ENCODE measurements around the gene TPST1. TPM values are rescaled to one million over a fixed set of nuclear protein-coding genes. Genes with fewer than 3 reads are reported as not detected.

Gene TPST1
- total and polyA plus RNA-seq, 2 of the 8 experiments (the other 6 are each of a cell fraction or from before 2014, with no cell fraction given) = 8.2 to 18.4 TPM

DNA sequence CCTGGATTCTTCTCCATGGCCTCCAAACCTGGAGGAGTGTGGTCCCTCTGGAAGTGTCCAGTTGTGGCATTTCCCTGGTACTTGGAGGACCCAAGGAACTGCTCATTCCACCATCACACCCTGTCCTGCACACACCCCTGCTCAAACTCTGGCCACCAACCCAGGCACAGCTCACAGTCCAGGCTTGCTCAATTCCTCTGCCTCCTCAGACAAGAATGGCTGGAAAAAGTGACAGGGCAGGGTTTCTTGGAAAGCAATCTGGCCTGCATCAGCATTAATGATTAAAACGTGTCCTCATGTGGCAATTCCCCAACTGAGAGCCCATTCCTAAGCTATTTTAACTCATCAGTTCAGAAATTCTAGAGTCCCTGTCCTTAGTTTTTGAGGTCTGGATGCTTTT, 17.2 kb upstream of the TPST1 start:
- no peak overlapping the region for H2BK20ac ChIP-seq (ENCODE audit: low read length)
- H3K4ac ChIP-seq (replicated peaks; ENCODE audit: insufficient read length, low read depth, low read length) = no peak overlapping the region
- H3K9me3 ChIP-seq (ENCODE audit: insufficient read depth in 2 of 2, low read depth in 1 of 2, low read length in 1 of 2) = peaks cover 0 to 3% of the 10 kb centered on the region in 2 experiments; a peak in 1 of 4 replicates
- no peak overlapping the region for H3K9ac ChIP-seq (replicated peaks in 1 of 4; ENCODE audit: extremely low read depth in 1 of 4, low read depth in 3 of 4, low read length in 3 of 4)
- H3K23ac ChIP-seq (ENCODE audit: insufficient read length) = no peak overlapping the region
- no peak overlapping the region for H3K27ac ChIP-seq (ENCODE audit: low read depth, low read length)
- CTCF ChIA-PET (ENCODE audit: partially characterized antibody) = no interaction called here
- no peaks in the 10 kb centered on the region for H3K27me3 ChIP-seq (replicated peaks in 1 of 4; ENCODE audit: control insufficient read depth in 3 of 4, extremely low read depth in 1 of 4, insufficient read depth in 3 of 4, low read length in 3 of 4)
- H4K91ac ChIP-seq (replicated peaks; ENCODE audit: insufficient read length, low read length) = no peak overlapping the region
- H3K79me2 ChIP-seq (ENCODE audit: control insufficient read depth in 1 of 2, insufficient read depth in 2 of 2, low read length in 2 of 2) = no peaks in the 10 kb centered on the region
- no peak for DNase-seq (ENCODE audit: low read depth in 1 of 2, low spot score in 2 of 2)
- no peak overlapping the region for H4K5ac ChIP-seq (ENCODE audit: insufficient read length, low read depth, low read length)
- no peak overlapping the region for H2BK120ac ChIP-seq (replicated peaks; ENCODE audit: low read depth, low read length)
- no peaks in the 10 kb centered on the region for H3K4me1 ChIP-seq (replicated peaks in 1 of 4; ENCODE audit: control insufficient read depth in 3 of 4, insufficient read depth in 4 of 4, low read length in 3 of 4)
- no peaks in the 10 kb centered on the region for H4K20me1 ChIP-seq (replicated peaks in 1 of 2; ENCODE audit: control insufficient read depth in 1 of 2, insufficient read depth in 2 of 2, low read length in 2 of 2)
- no peak overlapping the region for H2AK5ac ChIP-seq (ENCODE audit: low read depth, low read length)
- TF ChIP-seq NANOG (IDR thresholded peaks at IDR 0.05; ENCODE audit: insufficient read depth, low read depth, low read length, poor library complexity, severe bottlenecking) (no peak), NRF1 (IDR thresholded peaks at IDR 0.05; ENCODE audit: low read depth, low read length) (no peak), BCL11A (IDR thresholded peaks at IDR 0.05; ENCODE audit: low read depth in 2 of 2, low read length in 2 of 2) (no peak), MAFK (IDR thresholded peaks at IDR 0.05; ENCODE audit: low read depth, low read length) (no peak), ASH2L (IDR thresholded peaks at IDR 0.05; ENCODE audit: low read length) (no peak), KDM4A (IDR thresholded peaks at IDR 0.05; ENCODE audit: low read depth, low read length, severe bottlenecking) (no peak), CEBPB (IDR thresholded peaks at IDR 0.05; ENCODE audit: low read depth, low read length) (no peak), SP4 (IDR thresholded peaks at IDR 0.05; ENCODE audit: low read length) (no peak)
- FAIRE-seq = no peak
- H3K36me3 ChIP-seq (ENCODE audit: control insufficient read depth in 2 of 4, insufficient read depth in 4 of 4, low read length in 3 of 4) = no peaks in the 10 kb centered on the region
- H2AFZ ChIP-seq (ENCODE audit: low read length) = no peak overlapping the region
- no peak overlapping the region for H3K18ac ChIP-seq (ENCODE audit: extremely low read depth, low read length)
- H2BK5ac ChIP-seq (ENCODE audit: low read depth, low read length) = no peak overlapping the region
- no peak overlapping the region for H3K14ac ChIP-seq (ENCODE audit: insufficient read length)
- POLR2A ChIA-PET (ENCODE audit: partially characterized antibody) = no interaction called here
- H3K56ac ChIP-seq (replicated peaks; ENCODE audit: insufficient read length, low read depth, low read length) = no peak overlapping the region
- H2BK12ac ChIP-seq (ENCODE audit: low read depth, low read length) = no peak overlapping the region
- H3K4me2 ChIP-seq (ENCODE audit: insufficient read depth in 1 of 2, low read depth in 2 of 2, low read length in 2 of 2) = no peak overlapping the region
- no peak overlapping the region for H2BK15ac ChIP-seq (ENCODE audit: low read length)
- WGBS, 2 experiments (ENCODE audit: extremely low coverage in 1 of 2, insufficient coverage in 1 of 2, insufficient read length in 1 of 2, insufficient replicate concordance in 2 of 2, low coverage in 1 of 2, low lambda C conversion rate in 2 of 2, missing lambda C conversion rate in 1 of 2) = 92% methylated on average over 1 of the region's 1 CpG; no CpG with 5 or more reads in 1 of the 2 experiments
- no peaks in the 10 kb centered on the region; the same call in 1 of the 2 replicates for H3K23me2 ChIP-seq (ENCODE audit: low read depth, low read length)
- H3K4me3 ChIP-seq (ENCODE audit: extremely low read depth in 1 of 4, insufficient read depth in 2 of 4, low read depth in 3 of 4, low read length in 4 of 4) = no peak overlapping the region
- H4K8ac ChIP-seq (ENCODE audit: extremely low read depth, insufficient read depth, low read length) = no peak overlapping the region
- no peaks in the 10 kb centered on the region for H3K79me1 ChIP-seq (ENCODE audit: low read depth, low read length)

All from H1 (cell line).